ENCODE results near the gene CETN3. TPM values are rescaled to one million over a fixed set of nuclear protein-coding genes. Genes with fewer than 3 reads are reported as not detected.

Gene CETN3
- total and polyA plus RNA-seq, 9 of the 15 experiments (the other 6 are each of a cell fraction or from before 2014, with no cell fraction given) = 43.3 to 113 (median 82.4) TPM

- H3K9me1 ChIP-seq (ENCODE audit: control insufficient read depth, insufficient read depth, low read length) = no peaks in the 10 kb centered on the region
- peak; percentile 43 for ATAC-seq
- no peaks in the 10 kb centered on the region for H4K20me1 ChIP-seq (replicated peaks; ENCODE audit: control insufficient read depth, insufficient read depth, low read length)
- no peaks in the 10 kb centered on the region for H3K9me3 ChIP-seq (replicated peaks; ENCODE audit: control insufficient read depth, insufficient read depth, low read depth, low read length)
- peak overlapping the region; percentile 58; the same call in 1 of the 3 replicates for H3K27ac ChIP-seq (ENCODE audit: extremely low read depth, low read depth, low read length)
- H3K27me3 ChIP-seq (ENCODE audit: control insufficient read depth in 2 of 2, insufficient read depth in 2 of 2, low read length in 2 of 2) = no peaks in the 10 kb centered on the region
- no peaks in the 10 kb centered on the region for H3K79me2 ChIP-seq (ENCODE audit: control insufficient read depth, insufficient read depth, low read length)
- intact Hi-C loops (cut with micrococcal nuclease) (loop anchor here (2.0 to 10.0 kb wide), 2 partner anchors 32 to 264 kb away; no protein-coding TSS in a partner anchor), in situ Hi-C loops (cut with MboI) (no loop called here)
- no peak overlapping the region for H3K4me2 ChIP-seq (ENCODE audit: insufficient read depth, low read length)
- ChIA-PET POLR2A (interaction anchor here (0.7 to 1.6 kb wide), 3 partner anchors 31 to 90 kb away, joined by 3 to 4 read pairs (median 4); partner anchors contain the start of gene CETN3), CTCF (ENCODE audit: low intra/inter-chr PET ratio) (interaction anchor here (0.8 to 2.7 kb wide), 4 partner anchors 90 to 344 kb away, joined by 4 to 22 read pairs (median 7); partner anchors contain the start of gene LYSMD3)
- no peak for DNase-seq (ENCODE audit: extremely low read depth in 1 of 4, low spot score in 3 of 4)
- H3K4me3 ChIP-seq = no peak overlapping the region
- peaks cover 0 to 7% of the 10 kb centered on the region in 2 experiments; a peak in 2 of 5 replicates for H3K4me1 ChIP-seq (replicated peaks in 1 of 2; ENCODE audit: control insufficient read depth in 2 of 2, insufficient read depth in 2 of 2, low read length in 2 of 2)
- H3K36me3 ChIP-seq (ENCODE audit: control insufficient read depth, insufficient read depth, low read length) = no peaks in the 10 kb centered on the region
- 8% methylated on average over 2 of the region's 2 CpGs for WGBS (ENCODE audit: insufficient coverage, low coverage, missing lambda C conversion rate)
- no peak for FAIRE-seq
- 0 out of 4 replicates have a peak overlapping the region, but pooled peaks of 1 of the 2 experiments have one; percentile 55 for H3K9ac ChIP-seq (ENCODE audit: insufficient read depth in 1 of 2, low read depth in 2 of 2, low read length in 2 of 2)
- peak overlapping the region; percentile 77 for H2AFZ ChIP-seq (ENCODE audit: low read depth, low read length)
- BruUV-seq (replicated peaks) = no TSS peak
- TF ChIP-seq SRSF9 (IDR thresholded peaks at IDR 0.05; ENCODE audit: borderline replicate concordance, low read depth, low read length) (no peak), ZNF589 (CRISPR knock-in tag; IDR thresholded peaks at IDR 0.05; ENCODE audit: low read depth) (no peak), FIP1L1 (IDR thresholded peaks at IDR 0.05; ENCODE audit: low read depth, low read length, poor library complexity, severe bottlenecking) (no peak), TAF9B (IDR thresholded peaks at IDR 0.05; ENCODE audit: partially characterized antibody) (no peak), SLC30A9 (CRISPR knock-in tag; IDR thresholded peaks at IDR 0.05) (no peak), ZKSCAN1 (IDR thresholded peaks at IDR 0.05; ENCODE audit: low read depth, low read length) (no peak), ZNF77 (CRISPR knock-in tag; IDR thresholded peaks at IDR 0.05) (no peak), MECOM (CRISPR knock-in tag; IDR thresholded peaks at IDR 0.05) (no peak), ZNF41 (CRISPR knock-in tag; conservative IDR thresholded peaks at IDR 0.05) (no peak), ETV6 (IDR thresholded peaks at IDR 0.05; ENCODE audit: borderline replicate concordance in 1 of 2, low read depth in 2 of 2, low read length in 1 of 2) (no peak), ETV6 (CRISPR knock-in tag; IDR thresholded peaks at IDR 0.05; ENCODE audit: borderline replicate concordance) (no peak), ZNF146 (CRISPR knock-in tag; IDR thresholded peaks at IDR 0.05; ENCODE audit: unreplicated experiment) (no peak), VEZF1 (CRISPR knock-in tag; IDR thresholded peaks at IDR 0.05) (no peak), ZNF668 (CRISPR knock-in tag; IDR thresholded peaks at IDR 0.05) (no peak), HMGXB4 (CRISPR knock-in tag; IDR thresholded peaks at IDR 0.05) (no peak)
- TF ChIP-seq, protein P1, sequence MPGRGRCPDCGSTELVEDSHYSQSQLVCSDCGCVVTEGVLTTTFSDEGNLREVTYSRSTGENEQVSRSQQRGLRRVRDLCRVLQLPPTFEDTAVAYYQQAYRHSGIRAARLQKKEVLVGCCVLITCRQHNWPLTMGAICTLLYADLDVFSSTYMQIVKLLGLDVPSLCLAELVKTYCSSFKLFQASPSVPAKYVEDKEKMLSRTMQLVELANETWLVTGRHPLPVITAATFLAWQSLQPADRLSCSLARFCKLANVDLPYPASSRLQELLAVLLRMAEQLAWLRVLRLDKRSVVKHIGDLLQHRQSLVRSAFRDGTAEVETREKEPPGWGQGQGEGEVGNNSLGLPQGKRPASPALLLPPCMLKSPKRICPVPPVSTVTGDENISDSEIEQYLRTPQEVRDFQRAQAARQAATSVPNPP (IDR thresholded peaks at IDR 0.05; ENCODE audit: borderline replicate concordance, insufficient read depth, insufficient read length) = no peak
- TF ChIP-seq, protein P2, sequence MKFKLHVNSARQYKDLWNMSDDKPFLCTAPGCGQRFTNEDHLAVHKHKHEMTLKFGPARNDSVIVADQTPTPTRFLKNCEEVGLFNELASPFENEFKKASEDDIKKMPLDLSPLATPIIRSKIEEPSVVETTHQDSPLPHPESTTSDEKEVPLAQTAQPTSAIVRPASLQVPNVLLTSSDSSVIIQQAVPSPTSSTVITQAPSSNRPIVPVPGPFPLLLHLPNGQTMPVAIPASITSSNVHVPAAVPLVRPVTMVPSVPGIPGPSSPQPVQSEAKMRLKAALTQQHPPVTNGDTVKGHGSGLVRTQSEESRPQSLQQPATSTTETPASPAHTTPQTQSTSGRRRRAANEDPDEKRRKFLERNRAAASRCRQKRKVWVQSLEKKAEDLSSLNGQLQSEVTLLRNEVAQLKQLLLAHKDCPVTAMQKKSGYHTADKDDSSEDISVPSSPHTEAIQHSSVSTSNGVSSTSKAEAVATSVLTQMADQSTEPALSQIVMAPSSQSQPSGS (CRISPR knock-in tag; IDR thresholded peaks at IDR 0.05) = no peak
These were observed 31.1 kb upstream of the CETN3 start for GRCh38 chr5:90440644-90441043.

All from K562 (cell line).